DMS 273 (cell line): Measurements from ENCODE around the gene ADARB1.

Source experiments
- DNase-seq: peaks from one replicate; lab custom pipeline; 2025; ENCODE audit not compliant: unreplicated experiment; lab: John Stamatoyannopoulos, UW

The ADARB1 gene

DNA sequence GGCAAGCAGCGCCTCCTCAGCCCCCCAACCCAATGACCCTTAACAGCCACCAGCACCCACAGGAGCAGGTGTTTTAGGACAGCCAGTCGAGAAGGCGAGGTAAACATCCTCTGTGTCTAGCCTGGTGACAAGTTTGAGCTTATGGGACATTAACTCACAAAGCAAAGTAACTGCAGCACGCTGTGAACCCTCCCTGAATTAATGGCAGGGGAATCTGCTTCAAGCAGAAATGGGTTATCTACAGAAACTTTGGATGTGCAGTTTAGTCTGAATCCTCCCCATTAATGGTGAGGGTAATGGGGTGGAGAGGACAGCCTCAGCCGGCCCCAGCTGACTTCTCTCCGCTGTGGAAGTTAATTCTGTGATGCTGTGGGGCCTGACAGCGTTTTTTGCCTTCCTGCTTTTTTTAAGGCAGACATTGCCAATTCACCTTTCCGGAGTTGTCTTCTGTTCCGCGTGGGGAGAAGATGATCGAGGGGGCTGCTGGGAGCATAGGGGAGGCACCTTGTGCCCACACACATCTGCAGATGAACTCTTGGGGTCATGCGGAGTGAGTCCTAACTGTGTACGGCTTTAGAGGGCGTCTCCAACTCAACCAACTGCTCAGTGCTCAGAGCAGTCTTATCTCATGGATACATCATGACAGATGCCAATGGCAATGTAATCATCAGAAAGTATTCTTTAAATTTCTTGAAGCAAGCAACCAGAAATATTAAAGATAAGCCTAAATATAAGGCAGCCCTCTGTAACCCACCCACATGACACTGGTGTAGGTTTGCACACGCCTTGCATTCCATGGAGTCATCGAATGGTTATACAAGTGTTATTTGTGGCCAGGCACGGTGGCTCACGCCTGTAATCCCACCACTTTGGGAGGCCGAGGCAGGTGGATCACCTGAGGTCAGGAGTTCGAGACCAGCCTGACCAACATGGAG is 172.3 kb downstream of the ADARB1 start:
- no peak for DNase-seq

DNA sequence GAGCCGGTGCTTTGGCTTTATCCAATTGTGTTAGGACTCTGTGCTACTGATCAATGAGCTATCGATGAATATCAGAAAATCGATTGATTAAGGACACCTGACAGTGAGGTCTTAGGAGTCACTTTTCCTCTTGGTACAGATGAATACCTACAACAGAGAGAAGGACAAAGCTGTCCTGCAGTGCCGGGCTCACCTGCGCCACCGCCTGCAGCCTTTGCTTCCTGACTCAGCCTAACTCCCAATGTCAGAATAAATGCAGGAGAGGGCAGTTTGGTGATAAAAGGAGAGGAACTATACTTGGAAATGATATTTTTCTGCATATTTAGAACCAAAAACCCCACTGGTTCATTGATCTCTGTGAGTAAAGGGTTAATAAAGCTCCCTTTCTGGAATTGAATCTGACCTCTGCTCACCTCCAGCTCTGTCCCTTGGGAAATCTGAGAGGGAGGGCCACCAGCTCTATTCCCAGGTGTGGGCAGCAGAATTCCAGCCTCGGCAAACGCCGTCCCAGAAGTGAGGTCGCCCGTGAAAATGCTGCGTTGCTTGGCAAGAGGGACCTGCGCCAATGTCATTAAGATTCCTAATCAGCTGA is 174.0 kb downstream of the ADARB1 start:
- DNase-seq, result no peak

DNA sequence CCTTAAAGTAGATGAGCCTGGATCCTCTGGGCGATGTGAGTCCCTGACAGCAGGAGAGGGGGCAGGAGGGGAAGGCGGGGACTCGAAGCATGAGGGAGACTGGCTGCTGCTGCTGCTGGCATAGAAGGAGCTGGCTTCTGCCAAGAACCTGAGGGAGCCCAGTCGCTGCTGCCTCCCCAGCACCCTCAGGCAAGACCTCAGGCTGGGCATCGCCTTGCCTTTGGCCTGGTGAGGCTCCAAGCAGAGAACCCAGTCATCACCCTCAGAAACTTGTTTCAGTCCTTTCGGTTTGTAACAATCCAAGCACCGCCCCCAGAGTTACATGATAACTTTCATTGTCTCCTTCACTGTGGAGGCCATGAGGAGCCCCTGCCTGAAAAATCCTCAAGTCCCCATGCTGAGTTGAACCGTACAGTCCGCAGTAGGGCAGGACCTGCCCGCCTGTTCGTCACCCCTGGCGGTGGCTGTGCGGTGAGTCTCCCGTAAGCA is 174.6 kb downstream of the ADARB1 start:
- DNase-seq, result peak; percentile 90

DNA sequence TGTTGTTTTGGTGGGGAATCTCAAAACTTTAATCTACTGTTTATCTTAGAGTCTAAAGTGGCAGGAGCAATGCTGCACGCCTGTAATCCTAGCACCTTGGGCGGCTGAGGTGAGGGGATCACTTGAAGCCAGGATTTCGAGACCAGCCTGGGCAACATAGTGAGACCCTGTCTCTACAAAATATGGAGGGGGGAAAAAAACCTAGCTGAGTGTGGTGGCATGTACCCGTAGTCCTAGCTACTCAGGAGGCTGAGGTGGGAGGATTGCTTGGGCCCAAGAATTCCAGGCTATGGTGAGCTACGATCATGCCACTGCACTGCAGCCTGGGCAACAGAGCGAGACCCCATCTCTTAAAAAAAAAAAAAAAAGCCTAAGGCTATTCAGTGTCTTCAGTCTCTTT is 175.2 kb downstream of the ADARB1 start:
- no peak for DNase-seq

DNA sequence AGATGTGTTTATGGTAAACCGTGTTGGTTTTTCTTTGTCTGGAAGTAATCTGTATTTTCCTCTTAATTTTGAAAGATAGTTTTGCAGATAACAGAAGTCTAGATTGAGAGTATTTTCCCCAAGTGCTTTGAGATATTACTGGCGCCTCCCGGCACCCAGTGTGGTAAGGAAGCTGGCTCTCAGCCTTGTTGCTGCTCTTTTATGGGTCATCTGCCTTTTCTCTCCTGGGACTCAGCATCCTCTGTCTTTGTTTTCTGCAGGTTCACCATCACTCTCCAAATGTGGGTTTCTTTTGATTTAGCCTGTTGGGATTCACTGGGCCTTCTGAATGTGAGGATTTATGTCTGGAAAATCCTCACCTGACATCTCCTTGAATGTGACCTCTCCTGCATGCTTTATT is 175.9 kb downstream of the ADARB1 start:
- DNase-seq, result no peak

DNA sequence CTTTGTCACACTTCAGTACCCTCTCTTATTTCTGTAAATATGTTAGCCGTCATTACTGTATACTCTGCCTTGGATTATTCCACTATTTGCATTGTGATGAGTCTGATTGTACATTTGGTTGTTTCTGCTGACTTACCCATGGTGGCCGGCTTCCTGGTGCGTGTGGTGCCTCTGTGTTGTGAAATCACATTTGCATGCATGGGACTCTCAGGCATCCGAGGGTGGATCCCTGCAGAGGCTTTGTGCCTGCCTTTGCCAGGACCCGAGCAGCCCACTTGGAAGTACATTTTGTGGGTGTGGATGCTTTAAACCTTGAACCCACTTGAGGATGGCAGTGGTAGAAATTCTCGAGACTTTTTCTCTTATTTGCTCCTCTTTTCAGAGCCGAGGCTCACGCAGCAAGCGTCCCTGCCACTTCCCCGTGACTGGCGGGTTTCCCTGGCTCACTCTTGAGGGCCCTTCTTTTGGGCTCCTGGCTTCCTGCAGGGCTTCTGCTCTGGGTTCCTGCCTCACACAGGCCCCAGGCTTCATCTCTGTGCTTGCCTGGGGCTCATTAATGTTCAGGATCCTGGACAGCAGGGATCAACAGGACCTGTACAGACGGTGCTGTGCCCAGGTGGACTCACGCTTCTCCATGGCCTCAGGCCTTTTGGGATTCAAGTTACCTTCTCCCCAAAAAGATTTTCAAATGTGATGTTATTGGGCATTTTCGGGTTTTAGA is 176.7 kb downstream of the ADARB1 start:
- DNase-seq, result no peak

DNA sequence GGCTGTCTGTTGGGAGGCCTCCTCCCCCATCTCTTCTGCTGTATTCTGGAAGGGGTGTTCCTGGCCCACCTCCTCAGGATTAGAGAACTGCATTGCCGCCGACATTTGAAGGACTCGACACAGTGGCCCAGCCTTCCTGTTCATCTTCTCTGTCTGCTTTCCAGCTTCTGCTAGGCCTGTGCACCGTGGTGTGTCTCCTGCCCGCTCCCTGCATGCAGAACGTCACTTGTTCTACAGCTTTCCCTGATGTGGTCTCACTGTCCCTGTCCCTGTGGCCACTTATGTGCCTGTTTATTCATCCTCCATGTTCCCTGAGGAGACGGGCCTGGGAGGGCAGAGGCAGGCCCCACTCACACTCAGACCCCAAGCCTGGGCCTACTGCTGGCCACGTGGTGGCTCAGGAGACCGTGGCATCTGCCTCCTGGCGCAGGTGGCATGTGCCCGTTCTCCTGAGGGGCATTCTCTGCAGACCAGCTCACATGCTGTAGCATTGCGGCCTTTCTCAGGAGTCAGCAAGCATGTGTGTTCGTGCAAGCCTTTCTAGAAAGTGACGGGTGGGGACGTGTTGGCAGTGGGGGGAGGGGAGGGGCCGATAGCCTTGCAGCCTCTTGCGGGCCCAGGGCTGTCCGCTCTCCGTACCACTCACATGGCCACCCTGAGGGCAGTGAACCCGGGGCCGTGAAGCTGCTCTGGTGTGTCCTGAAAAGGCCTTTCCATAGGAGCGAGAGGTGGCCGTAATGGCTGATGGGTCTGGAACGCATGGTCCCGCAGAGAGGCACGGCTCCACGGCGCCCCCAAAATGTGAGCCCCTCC is 177.5 kb downstream of the ADARB1 start:
- DNase-seq, result no peak

DNA sequence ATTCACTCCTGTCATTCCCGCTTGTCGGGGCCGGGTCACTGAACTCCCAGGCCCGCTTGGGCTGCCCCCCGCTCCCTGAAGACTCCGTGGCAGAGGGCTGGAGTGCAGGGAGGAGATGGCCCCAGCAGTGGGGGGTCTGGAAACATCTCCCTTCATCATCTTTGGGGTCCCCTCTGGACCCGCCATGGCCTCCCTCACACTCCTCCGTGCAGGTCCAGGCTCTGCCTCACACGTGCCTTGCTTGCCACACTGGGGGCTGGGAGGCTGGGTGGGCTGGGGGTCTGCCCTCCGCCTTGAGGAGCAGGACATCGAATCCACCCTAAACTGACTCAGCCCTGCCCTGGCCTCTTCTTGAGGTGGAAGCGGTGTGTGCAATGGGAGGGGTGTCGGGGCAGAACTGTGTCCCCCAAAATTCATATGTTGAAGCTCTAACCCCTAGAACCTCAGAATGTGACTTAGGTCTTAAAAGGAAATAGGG is 178.1 kb downstream of the ADARB1 start:
- no peak for DNase-seq

DNA sequence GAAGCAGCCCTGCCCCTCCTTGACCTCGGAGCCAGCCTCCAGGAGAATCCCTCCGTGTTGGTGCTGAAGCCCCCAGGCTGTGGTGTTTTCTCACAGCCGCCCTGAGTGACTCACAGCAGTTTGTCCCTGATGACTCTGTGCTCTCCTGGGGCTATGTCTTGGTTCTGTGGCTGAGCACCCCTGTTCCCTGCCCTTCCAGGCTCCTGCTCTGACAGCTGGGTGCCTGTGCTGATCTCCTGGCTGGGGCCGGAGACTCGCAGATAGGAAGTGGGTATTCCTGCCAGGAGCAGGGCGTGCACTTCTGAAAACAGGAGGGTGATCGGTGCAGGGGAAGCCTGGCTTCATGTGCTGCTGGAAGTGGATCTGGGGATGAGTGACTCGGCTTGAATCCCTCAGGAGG is 178.8 kb downstream of the ADARB1 start:
- DNase-seq, result peak; percentile 45

DNA sequence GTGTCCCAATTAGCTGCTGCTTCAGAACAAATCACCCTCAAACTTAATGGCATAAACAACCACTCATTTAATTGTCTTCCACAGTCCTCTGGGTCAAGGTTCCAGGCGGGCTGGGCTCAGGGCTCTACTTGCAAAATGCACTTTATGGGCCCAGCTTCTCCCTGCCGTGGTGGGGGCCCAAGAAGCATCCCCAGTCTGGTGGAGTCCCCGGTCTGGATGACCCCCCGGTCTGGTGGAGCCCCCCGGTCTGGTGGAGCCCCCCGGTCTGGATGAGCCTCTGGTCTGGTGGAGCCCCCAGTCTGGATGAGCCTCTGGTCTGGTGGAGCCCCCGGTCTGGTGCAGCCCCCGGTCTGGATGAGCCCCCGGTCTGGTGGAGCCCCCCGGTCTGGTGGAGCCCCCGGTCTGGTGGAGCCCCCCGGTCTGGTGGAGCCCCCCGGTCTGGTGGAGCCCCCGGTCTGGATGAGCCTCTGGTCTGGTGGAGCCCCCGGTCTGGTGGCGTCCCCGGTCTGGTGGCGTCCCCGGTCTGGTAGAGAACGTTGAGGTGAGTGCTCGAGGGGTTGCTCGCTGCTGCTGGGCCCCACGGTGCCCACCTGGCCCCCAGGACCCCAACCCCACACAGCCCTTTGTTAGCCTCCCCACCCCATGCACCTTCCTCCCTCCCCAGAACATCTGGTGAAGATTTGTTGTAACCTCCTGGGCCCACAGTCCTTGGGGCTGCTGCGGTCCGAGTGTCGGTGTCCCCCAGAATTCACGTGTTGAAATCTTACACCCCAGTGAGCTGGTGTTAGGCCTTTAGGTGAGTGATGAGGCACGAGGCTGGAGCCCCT is 179.5 kb downstream of the ADARB1 start:
- DNase-seq, result no peak

DNA sequence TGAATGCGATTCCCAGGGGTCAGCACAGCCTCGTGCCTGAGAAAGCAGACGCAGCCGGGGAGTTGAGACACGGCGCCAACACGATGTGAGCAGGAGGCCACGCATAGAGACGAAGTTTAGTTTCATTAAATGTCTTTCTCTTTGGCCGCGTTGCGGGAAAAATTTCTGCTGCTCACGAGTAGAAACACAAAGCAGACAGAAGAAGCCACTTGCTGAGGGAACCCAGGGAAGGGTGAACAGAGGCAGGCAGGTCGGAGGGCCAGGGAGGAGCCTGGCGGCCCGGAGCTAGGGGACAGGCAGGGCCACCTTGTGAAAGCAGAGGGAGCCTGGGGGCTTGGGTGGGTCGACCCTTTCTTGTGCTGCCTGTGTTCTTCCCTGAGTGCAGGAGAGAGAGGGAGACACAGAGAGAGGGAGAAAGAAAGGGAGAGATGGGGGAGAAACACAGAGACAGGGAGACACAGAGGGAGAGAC is 180.1 kb downstream of the ADARB1 start:
- DNase-seq, result no peak

DNA sequence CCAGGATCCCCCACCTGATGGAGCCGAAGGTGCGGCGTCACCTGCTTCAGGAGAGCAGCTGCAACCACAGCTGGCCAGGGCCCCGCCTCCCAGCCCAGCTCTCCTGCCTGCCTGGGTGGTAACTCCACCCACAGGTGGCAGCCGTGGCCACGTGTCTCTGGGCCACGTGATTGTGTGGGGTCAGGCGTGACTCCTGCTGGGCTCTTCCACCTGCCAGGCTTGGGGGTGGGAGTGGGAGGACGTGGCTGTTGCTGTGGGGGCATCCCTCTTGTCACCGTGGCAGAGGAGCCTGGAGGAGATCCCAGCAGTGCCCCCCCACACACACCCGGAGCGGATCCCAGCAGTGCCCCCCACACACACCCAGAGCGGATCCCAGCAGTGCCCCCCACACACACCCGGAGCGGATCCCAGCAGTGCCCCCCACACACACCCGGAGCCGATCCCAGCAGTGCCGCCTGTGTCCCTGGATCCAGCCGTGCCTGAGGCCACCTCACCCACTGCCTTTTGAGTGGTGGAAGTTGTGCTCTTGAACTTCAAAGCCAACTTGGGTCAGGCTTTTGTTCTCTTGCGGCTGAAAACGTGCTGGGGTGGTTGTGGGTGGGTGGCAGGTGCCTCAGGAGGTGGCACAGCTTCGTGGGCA is 181.1 kb downstream of the ADARB1 start:
- DNase-seq, result no peak

DNA sequence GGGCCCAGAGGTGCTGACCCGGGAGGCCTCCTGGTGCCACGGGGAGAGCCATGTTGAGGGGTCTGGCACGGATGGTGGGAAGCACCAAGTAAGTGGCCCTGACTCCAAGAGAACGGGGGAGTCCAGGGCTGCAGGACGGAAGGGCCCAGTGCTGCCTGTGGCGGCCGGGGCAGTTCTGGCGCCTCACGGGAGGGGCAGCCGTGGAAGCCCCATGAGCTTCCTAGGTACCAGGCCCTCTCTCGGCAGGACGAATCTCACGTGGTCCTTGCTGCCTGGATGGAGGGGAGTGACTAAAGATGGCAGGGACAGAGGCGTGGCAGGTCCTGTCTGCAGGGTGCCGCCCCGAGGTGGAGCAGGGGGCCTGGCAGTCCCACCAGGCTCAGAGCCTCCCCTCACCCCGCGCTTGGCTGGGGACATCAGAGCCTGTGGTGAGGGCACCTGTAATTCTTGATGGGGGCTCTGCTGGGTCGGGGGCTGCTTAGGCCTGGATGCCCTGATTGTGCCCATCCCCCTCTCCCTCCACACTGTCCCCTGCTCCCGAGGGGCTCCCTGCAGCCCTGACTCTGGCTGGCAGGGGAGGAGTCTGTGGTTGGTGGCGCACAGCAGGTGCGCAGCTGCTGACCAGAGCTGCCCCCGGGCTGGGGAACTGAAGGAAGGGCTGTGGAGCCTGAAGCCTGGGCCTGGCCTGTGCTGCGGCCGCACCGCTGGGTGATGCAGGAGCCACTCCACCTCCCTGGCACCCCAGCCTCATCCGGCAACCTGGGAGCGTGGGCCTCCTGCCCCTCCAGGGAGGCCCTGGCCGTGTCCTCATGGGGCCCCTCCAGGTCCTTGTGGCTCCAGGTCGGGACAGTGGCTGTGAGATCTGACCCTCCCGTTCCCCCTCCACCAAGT is 181.9 kb downstream of the ADARB1 start:
- DNase-seq, result no peak

DNA sequence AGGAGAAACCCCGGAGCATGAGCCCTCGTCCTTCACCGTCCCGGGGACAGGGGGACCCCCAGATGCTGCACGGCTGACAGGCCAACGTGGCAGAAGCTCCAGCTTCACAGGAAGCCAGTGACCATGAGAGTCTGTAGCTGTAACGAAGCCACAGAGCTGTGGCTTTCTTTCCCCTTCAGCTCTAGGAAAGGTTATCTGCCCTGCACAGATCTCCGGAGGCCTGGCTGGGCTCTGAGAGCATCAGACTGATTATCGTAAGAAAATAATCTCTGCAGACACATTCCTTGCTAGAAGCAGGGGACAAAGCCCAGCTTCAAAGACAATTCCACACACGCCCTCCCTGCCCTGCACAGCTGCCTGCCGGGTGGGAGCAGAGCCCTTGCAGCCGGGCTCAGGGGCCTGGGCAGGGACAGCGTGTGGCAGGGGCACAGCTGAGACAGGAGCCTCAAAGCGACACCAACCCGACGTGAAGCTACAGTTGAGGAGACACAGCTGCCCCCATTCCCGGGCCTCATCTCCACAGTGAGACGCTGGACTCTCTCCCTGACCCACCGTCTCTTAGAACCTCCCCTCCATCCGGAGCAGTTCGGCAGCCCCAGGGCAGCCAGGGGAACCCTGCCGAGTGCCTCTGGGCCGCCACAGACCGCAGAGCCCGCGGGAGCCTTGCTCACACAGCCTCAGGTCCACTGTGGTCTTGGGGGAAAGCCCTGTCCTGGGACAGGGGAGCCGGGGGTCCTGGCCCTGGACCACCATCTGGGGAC is 182.7 kb downstream of the ADARB1 start:
- DNase-seq, result no peak

DNA sequence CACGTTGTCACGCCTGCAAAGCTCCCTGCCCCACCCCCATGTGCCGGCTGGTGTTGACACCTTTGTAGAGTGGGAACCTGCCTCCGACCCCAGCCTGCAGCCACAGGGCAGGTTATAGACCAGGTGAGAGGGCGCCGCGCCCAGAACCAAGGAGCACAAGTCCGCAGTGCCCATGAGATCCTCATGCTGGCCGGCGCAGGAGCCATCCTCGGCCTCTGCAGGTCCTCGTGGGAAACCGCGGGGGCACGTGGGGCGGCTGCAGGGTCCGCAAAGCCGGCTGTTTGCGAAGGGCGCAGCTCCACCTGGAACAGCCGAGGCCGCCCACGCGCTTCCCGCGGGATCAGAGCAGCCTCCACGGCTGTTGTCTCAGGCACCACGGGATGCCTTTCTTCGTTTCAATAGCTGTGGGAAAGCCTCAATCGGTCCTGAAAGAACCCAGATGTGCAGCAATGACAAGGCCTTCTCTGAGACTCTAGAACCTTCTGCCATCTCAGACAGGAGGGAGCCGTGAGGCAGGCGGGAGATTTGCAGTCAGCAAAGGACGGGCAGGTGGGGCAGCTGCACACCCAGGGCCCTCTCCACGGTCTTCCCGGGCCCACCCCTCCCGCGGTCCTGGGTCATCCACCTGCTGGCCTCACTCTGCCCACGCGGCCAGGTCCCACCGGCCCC is 183.4 kb downstream of the ADARB1 start:
- no peak for DNase-seq

DNA sequence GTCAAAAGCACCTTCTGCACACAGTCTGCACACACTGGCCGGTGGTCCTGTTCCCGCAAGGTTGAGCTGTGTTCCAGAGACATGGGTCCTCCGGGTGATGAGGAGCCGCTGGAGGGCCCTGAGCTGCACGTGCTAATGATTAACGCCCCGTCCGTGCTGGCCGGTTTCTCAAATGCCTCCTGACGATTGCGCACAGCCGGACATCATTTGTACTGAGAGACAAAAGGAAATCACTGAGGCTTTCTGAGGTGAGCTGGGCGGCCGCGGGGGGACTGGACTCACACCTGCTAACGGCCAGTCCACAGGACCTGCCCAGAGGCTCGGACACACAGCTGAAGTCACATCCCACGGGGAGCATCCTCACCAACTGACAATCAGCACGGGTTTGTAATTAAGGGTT is 184.1 kb downstream of the ADARB1 start:
- no peak for DNase-seq

DNA sequence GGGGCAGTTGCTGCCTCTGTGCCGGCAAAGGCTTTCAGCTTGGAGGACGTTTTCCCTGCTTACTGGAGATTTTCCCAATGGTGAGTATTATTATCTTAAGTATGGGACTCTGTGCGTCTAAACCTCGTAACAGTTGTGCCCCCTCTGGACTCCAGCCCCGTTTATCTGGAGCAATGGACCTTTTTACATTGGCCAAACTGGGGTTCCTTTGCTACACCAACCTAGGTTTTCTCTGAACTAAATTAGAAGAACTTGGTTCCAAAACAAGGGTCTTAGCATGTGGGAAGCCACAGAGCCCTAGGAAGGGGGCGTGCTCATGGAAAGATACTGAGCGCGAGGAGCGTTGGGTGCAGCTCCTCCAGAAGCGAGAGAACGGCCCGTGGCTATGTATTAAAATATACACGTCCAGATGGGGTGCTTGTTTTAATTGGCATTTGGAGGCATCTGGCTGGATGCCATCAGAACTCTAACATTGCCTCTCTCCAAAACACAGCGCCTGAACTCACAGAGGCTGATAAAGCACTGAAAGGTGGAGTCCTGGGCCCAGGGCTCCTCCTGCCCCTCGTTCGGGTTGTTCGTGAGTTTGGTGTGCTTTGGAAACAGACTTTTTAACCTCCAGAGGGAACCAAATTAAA is 184.9 kb downstream of the ADARB1 start:
- peak; percentile 98 for DNase-seq
